A549 (cell line): ENCODE measurements around the gene RRM1. TPM values are rescaled to one million over a fixed set of nuclear protein-coding genes. Genes with fewer than 3 reads are reported as not detected.

Experiments
- ATAC-seq, 2 experiments: fragments of 200-7000 bp in 1 of 2; fragments of >200 bp in 1 of 2; cut with Nextera tagmentation in 1 of 2; cut with Tn5 transposase in 1 of 2; 3 replicates each; pipeline versions ENCODE4 v1.8.0 to v1.9.1; 2018 to 2020; ENCODE audit warnings: mild to moderate bottlenecking in 1 of 2, moderate library complexity in 1 of 2
- CTCF ChIA-PET: fragments of 300-600 bp; sonication (Branson Sonifier 250); formaldehyde crosslinking; extraction: SDS; loops from one replicate; lab custom pipeline; 2021; ENCODE audit warnings: antibody characterized with exemption, inconsistent platforms; lab: Yijun Ruan, JAX
- POLR2A ChIA-PET: fragments of 350-600 bp; formaldehyde crosslinking; extraction: SDS; loops from one replicate; lab custom pipeline; 2021; ENCODE audit warnings: antibody characterized with exemption, inconsistent platforms; lab: Yijun Ruan, JAX
- DNase-seq, 2 experiments: peaks; one replicate each; pipeline versions ENCODE4 v3.0.0 to v3.0.0-alpha.2; 2011 to 2016; ENCODE audit warnings: low read depth in 1 of 2, low spot score in 1 of 2
- FAIRE-seq: peaks from 2 replicates; lab custom pipeline; 2011; peaks lifted over from hg19 to GRCh38; lab: Jason Lieb, UNC
- H3K27ac ChIP-seq, 2 experiments: fragments of >200 bp; sonication (Bioruptor Twin); formaldehyde crosslinking; 3 replicates each; pipeline ENCODE4 v1.5.1; 2016 to 2017
- H3K4me1 ChIP-seq: fragments of >200 bp; sonication (Bioruptor Twin); formaldehyde crosslinking; 3 replicates; pipeline ENCODE4 v1.6.1; 2016
- H3K4me2 ChIP-seq: fragments of >200 bp; sonication (Bioruptor Twin); formaldehyde crosslinking; 3 replicates; pipeline ENCODE4 v1.6.1; 2016
- H3K4me3 ChIP-seq: fragments of >200 bp; sonication (Bioruptor Twin); formaldehyde crosslinking; 3 replicates; pipeline ENCODE4 v1.5.1; 2016
- H3K9me3 ChIP-seq: fragments of >200 bp; sonication (Bioruptor Twin); formaldehyde crosslinking; 3 replicates; pipeline ENCODE4 v1.6.1; 2016
- FOSB ChIP-seq: fragments of 250-450 bp; sonication (Bioruptor Pico); IDR thresholded peaks from 2 replicates; pipeline ENCODE4 v1.5.0; 2020; ENCODE audit warnings: mild to moderate bottlenecking, moderate library complexity
- FOXS1 ChIP-seq: fragments of 250-450 bp; sonication (Bioruptor Pico); IDR thresholded peaks from 2 replicates; pipeline ENCODE4 v1.5.0; 2020; ENCODE audit warnings: mild to moderate bottlenecking, moderate library complexity
- HDAC2 ChIP-seq: fragments of 200-600 bp; sonication (generic); IDR thresholded peaks from 2 replicates; pipeline ENCODE4 v1.6.1; 2016
- HOXA7 ChIP-seq: fragments of 250-450 bp; sonication (Bioruptor Pico); IDR thresholded peaks from 2 replicates; pipeline ENCODE4 v1.5.0; 2020; ENCODE audit warnings: mild to moderate bottlenecking, moderate library complexity
- HOXB5 ChIP-seq: fragments of 250-450 bp; sonication (Bioruptor Pico); IDR thresholded peaks from 2 replicates; pipeline ENCODE4 v1.5.0; 2020; ENCODE audit warnings: mild to moderate bottlenecking, moderate library complexity
- KDM5A ChIP-seq: fragments of 200-600 bp; sonication (generic); IDR thresholded peaks from 2 replicates; pipeline ENCODE4 v1.6.1; 2016; ENCODE audit warnings: antibody characterized with exemption, mild to moderate bottlenecking
- REST ChIP-seq: fragments of 200-600 bp; sonication (generic); IDR thresholded peaks from 2 replicates; pipeline ENCODE4 v1.6.1; 2016; ENCODE audit warnings: antibody characterized with exemption, mild to moderate bottlenecking, moderate library complexity
- SMC3 ChIP-seq: fragments of >200 bp; sonication (Bioruptor Twin); formaldehyde crosslinking; IDR thresholded peaks from 3 replicates; pipeline ENCODE4 v1.6.1; 2018; ENCODE audit warnings: inconsistent platforms
- USF2 ChIP-seq: fragments of 450-650 bp; IDR thresholded peaks from 2 replicates; pipeline ENCODE4 v1.6.1; 2014; ENCODE audit warnings: antibody characterized with exemption
- ZNF302 ChIP-seq: fragments of 250-450 bp; sonication (Bioruptor Pico); IDR thresholded peaks from 2 replicates; pipeline ENCODE4 v1.9.0; 2021; ENCODE audit warnings: inconsistent platforms, mild to moderate bottlenecking, moderate library complexity
- WGBS: methylation state at CpG from one replicate; pipeline ENCODE4 v1.1.6; 2017; ENCODE audit errors: missing lambda C conversion rate; 5-methylcytosine and 5-hydroxymethylcytosine counted together
- polyA plus RNA-seq, 4 experiments: library from polyadenylated mRNA; depleted of rRNA in 3 of 4; stranded (reverse); fragments of >200 nt; fragmentation: RNase III in 1 of 4; extraction: RNeasy Plus Mini Kit Qiagen cat#74134 plus additional on column Dnase treatment in 1 of 4; gene quantifications; 2 replicates in 3 of 4; 3 replicates in 1 of 4; pipeline ENCODE4 v1.2.3, GENCODE V29; 2011 to 2017

Gene RRM1
- polyA plus RNA-seq, 2 of the 4 experiments (the other 2 are of a cell fraction), result 91.4 to 120 TPM

- TF ChIP-seq REST, result no peak
- TF ChIP-seq SMC3, result no peak
- no peak for TF ChIP-seq FOXS1 (CRISPR knock-in tag)
Observed at GRCh38 chr11:4183410-4184057, 88.9 kb downstream of the RRM1 start (continued).

- ChIA-PET CTCF (interaction anchor here (0.8 to 6.1 kb wide), 7 partner anchors 20 to 642 kb away, joined by 3 to 47 read pairs (median 8); no protein-coding TSS in a partner anchor), POLR2A (no interaction called here)
- DNase-seq, result no peak
- no peak for FAIRE-seq
- no peak overlapping the region for H3K27ac ChIP-seq
- TF ChIP-seq REST (no peak), FOSB (CRISPR knock-in tag) (no peak), KDM5A (no peak), HOXB5 (CRISPR knock-in tag) (no peak), HDAC2 (no peak), ZNF302 (CRISPR knock-in tag) (no peak), HOXA7 (CRISPR knock-in tag) (no peak)
- no peak overlapping the region for H3K4me3 ChIP-seq
- ATAC-seq, result no peak
- no peak overlapping the region for H3K4me2 ChIP-seq
- H3K4me1 ChIP-seq, result no peaks in the 10 kb centered on the region
- no peaks in the 10 kb centered on the region for H3K9me3 ChIP-seq
- 83% methylated on average over 7 of the region's 7 CpGs for WGBS
Observed at GRCh38 chr11:4184163-4184916, 89.7 kb downstream of the RRM1 start.

GRCh38 chr11:4185561-4185960, 91.0 kb downstream of the RRM1 start:
- 64% methylated on average over 3 of the region's 3 CpGs for WGBS
- no peak for ATAC-seq
- POLR2A ChIA-PET, result no interaction called here
- H3K27ac ChIP-seq, result no peak overlapping the region
- CTCF ChIA-PET, result interaction anchor here (0.5 to 6.1 kb wide), 7 partner anchors 308 to 952 kb away, joined by 3 to 98 read pairs (median 47); partner anchors contain the start of gene OR51D1
- H3K4me1 ChIP-seq, result no peaks in the 10 kb centered on the region
- H3K4me2 ChIP-seq, result no peak overlapping the region
- no peak for TF ChIP-seq USF2
- H3K9me3 ChIP-seq, result no peaks in the 10 kb centered on the region
- no peak overlapping the region for H3K4me3 ChIP-seq
- no peak for FAIRE-seq
- no peak for DNase-seq
